Measurements from ENCODE around the gene SMG6. TPM values are rescaled to one million over a fixed set of nuclear protein-coding genes. Genes with fewer than 3 reads are reported as not detected.

Gene SMG6
- total and polyA plus RNA-seq, 2 of the 13 experiments (the other 11 are each of a cell fraction or from before 2014, with no cell fraction given) = 4.6 to 14.6 TPM

DNA sequence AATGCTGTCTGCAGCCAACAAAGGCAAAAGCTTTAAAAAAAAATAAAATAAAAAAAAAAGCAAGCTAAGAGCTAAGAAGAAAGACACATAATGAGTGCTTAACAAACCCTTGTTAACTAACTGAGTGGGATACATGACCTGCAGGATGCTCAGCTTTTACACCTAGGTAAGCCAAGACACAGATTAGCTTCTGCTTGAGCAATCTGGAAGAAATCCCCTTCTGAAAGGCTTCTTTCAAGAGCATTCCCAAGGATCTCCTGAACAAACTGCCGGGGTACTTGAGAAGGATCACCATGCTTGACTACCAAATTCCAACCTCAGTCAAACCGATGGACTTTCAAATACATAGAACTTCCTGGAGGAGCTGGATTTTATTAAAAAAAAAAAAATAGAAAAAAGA lies 92.9 kb downstream of the SMG6 start:
- Histone ChIP-seq H3K9ac (ENCODE audit: insufficient read depth, low read depth, low read length) (no peak overlapping the region), H3K27me3 (ENCODE audit: control insufficient read depth in 1 of 2, insufficient read depth in 2 of 2, low read length in 2 of 2) (no peaks in the 10 kb centered on the region), H4K20me1 (ENCODE audit: insufficient read depth, low read length) (no peaks in the 10 kb centered on the region), H3K4me2 (ENCODE audit: low read depth, low read length) (no peak overlapping the region), H3K4me1 (ENCODE audit: insufficient read depth, low read length) (peaks cover 11% of the 10 kb centered on the region), H2AFZ (ENCODE audit: low read length) (no peak overlapping the region), H3K36me3 (replicated peaks in 1 of 2; ENCODE audit: control insufficient read depth in 1 of 2, insufficient read depth in 2 of 2, low read length in 2 of 2) (peaks cover 1 to 20% of the 10 kb centered on the region in 2 experiments; a peak in 1 of 5 replicates), H3K9me3 (ENCODE audit: low read length) (no peaks in the 10 kb centered on the region), H3K4me3 (replicated peaks in 1 of 3; ENCODE audit: insufficient read depth in 1 of 3, low read depth in 2 of 3, low read length in 3 of 3) (no peak overlapping the region), H3K27ac (ENCODE audit: extremely low read length, insufficient read depth, low read length) (no peak overlapping the region), H3K79me2 (ENCODE audit: insufficient read depth, low read length) (no peaks in the 10 kb centered on the region)
- CTCF ChIA-PET (ENCODE audit: low intra/inter-chr PET ratio, low total read pairs) = no interaction called here
- BruUV-seq (replicated peaks) = no TSS peak
- POLR2A ChIA-PET = no interaction called here
- TF ChIP-seq ZNF354B (CRISPR knock-in tag; IDR thresholded peaks at IDR 0.05) (no peak), EZH2 (conservative IDR thresholded peaks at IDR 0.05; ENCODE audit: low read depth, low read length) (no peak), ZFP62 (CRISPR knock-in tag; IDR thresholded peaks at IDR 0.05) (no peak), HCFC1 (IDR thresholded peaks at IDR 0.05; ENCODE audit: low read depth, low read length) (no peak), NCOA2 (CRISPR knock-in tag; IDR thresholded peaks at IDR 0.05) (no peak), FOXC1 (CRISPR knock-in tag; IDR thresholded peaks at IDR 0.05; ENCODE audit: borderline replicate concordance) (no peak), SKI (IDR thresholded peaks at IDR 0.05; ENCODE audit: partially characterized antibody) (no peak), ESRRA (CRISPR knock-in tag; IDR thresholded peaks at IDR 0.05; ENCODE audit: low read depth) (no peak)
- DNase-seq (ENCODE audit: low spot score) = no peak
- no peak for FAIRE-seq
- intact Hi-C loops (cut with micrococcal nuclease; ENCODE audit: unreplicated experiment) = no loop called here
- WGBS (ENCODE audit: low lambda C conversion rate) = 90% methylated on average over 2 of the region's 2 CpGs
- ATAC-seq = no peak
- in situ Hi-C loops (cut with HindIII; ENCODE audit: extremely low pct_ligation_motif_present, low pct_unique_long_range_greater_than_20kb) = no loop called here

DNA sequence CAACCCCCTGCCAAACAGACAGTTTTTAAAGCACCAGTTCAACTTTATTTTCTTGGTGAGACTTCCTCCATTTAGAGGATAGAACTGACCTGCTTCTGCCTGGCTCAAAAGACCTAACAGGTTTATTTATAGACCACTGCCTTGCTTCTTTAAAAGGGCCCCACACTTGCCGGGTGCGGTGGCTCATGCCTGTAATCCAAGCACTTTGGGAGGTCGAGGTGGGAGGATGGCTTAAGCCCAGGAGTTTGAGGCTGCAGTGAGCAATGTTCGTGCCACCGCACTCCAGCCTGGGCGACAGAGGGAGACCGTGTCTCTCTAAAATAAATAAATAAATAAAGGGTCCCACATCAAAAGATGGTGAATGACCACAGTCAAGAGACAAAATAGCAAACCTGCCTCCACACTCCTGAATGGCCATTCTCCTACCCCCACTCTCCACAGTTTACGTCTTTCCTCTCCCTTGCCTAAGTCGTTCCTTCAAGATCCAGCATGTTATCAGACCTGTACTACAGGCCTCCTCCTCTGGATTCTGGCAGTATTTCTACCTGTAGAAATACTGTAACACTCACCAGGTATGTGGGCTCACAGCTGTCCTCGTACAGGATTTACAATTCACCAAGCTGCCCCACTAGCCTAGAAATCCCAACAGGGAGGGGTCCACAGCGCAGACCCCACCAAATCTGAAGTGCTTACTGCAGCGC lies 95.6 kb downstream of the SMG6 start:
- Histone ChIP-seq H3K4me3 (replicated peaks in 1 of 3; ENCODE audit: insufficient read depth in 1 of 3, low read depth in 2 of 3, low read length in 3 of 3) (no peak overlapping the region), H2AFZ (ENCODE audit: low read length) (no peak overlapping the region), H3K36me3 (replicated peaks in 1 of 2; ENCODE audit: control insufficient read depth in 1 of 2, insufficient read depth in 2 of 2, low read length in 2 of 2) (peaks cover 1 to 25% of the 10 kb centered on the region in 2 experiments; a peak in 3 of 5 replicates), H4K20me1 (ENCODE audit: insufficient read depth, low read length) (no peaks in the 10 kb centered on the region), H3K9ac (ENCODE audit: insufficient read depth, low read depth, low read length) (no peak overlapping the region), H3K27ac (ENCODE audit: extremely low read length, insufficient read depth, low read length) (no peak overlapping the region), H3K27me3 (ENCODE audit: control insufficient read depth in 1 of 2, insufficient read depth in 2 of 2, low read length in 2 of 2) (no peaks in the 10 kb centered on the region), H3K9me3 (ENCODE audit: low read length) (no peaks in the 10 kb centered on the region), H3K4me2 (ENCODE audit: low read depth, low read length) (no peak overlapping the region), H3K4me1 (ENCODE audit: insufficient read depth, low read length) (peaks cover under 1% of the 10 kb centered on the region; the same call in 1 of the 2 replicates), H3K79me2 (ENCODE audit: insufficient read depth, low read length) (no peaks in the 10 kb centered on the region)
- in situ Hi-C loops (cut with HindIII; ENCODE audit: extremely low pct_ligation_motif_present, low pct_unique_long_range_greater_than_20kb) = no loop called here
- ChIA-PET POLR2A (no interaction called here), CTCF (ENCODE audit: low intra/inter-chr PET ratio, low total read pairs) (no interaction called here)
- 95% methylated on average over 12 of the region's 12 CpGs for WGBS (ENCODE audit: low lambda C conversion rate)
- FAIRE-seq (no peak), DNase-seq (ENCODE audit: low spot score) (no peak), ATAC-seq (no peak)
- intact Hi-C loops (cut with micrococcal nuclease; ENCODE audit: unreplicated experiment) = no loop called here
- BruUV-seq (replicated peaks) = no TSS peak
- TF ChIP-seq, protein P1, sequence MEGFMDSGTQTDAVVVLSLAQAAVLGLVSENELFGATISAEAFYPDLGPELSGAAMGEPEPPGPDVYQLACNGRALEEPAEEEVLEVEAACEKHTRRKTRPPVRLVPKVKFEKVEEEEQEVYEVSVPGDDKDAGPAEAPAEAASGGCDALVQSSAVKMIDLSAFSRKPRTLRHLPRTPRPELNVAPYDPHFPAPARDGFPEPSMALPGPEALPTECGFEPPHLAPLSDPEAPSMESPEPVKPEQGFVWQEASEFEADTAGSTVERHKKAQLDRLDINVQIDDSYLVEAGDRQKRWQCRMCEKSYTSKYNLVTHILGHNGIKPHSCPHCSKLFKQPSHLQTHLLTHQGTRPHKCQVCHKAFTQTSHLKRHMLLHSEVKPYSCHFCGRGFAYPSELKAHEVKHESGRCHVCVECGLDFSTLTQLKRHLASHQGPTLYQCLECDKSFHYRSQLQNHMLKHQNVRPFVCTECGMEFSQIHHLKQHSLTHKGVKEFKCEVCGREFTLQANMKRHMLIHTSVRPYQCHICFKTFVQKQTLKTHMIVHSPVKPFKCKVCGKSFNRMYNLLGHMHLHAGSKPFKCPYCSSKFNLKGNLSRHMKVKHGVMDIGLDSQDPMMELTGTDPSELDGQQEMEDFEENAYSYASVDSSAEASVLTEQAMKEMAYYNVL (CRISPR knock-in tag; IDR thresholded peaks at IDR 0.05; ENCODE audit: borderline replicate concordance) = no peak
- TF ChIP-seq, protein P2, sequence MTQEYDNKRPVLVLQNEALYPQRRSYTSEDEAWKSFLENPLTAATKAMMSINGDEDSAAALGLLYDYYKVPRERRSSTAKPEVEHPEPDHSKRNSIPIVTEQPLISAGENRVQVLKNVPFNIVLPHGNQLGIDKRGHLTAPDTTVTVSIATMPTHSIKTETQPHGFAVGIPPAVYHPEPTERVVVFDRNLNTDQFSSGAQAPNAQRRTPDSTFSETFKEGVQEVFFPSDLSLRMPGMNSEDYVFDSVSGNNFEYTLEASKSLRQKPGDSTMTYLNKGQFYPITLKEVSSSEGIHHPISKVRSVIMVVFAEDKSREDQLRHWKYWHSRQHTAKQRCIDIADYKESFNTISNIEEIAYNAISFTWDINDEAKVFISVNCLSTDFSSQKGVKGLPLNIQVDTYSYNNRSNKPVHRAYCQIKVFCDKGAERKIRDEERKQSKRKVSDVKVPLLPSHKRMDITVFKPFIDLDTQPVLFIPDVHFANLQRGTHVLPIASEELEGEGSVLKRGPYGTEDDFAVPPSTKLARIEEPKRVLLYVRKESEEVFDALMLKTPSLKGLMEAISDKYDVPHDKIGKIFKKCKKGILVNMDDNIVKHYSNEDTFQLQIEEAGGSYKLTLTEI (CRISPR knock-in tag; conservative IDR thresholded peaks at IDR 0.05) = no peak
- TF ChIP-seq GLI4 (CRISPR knock-in tag; IDR thresholded peaks at IDR 0.05; ENCODE audit: borderline replicate concordance) (no peak), CEBPG (CRISPR knock-in tag; IDR thresholded peaks at IDR 0.05) (no peak), MYC (CRISPR knock-in tag; IDR thresholded peaks at IDR 0.05; ENCODE audit: borderline replicate concordance) (no peak), ZNF547 (CRISPR knock-in tag; IDR thresholded peaks at IDR 0.05) (no peak), ASH2L (IDR thresholded peaks at IDR 0.05; ENCODE audit: insufficient read length, low read depth, low read length) (no peak), ZNF124 (CRISPR knock-in tag; IDR thresholded peaks at IDR 0.05) (no peak), ATRX (CRISPR knock-in tag; IDR thresholded peaks at IDR 0.05; ENCODE audit: borderline replicate concordance) (no peak)

All from HepG2 (cell line).